Mammary epithelial cell (primary cell): ENCODE results near the gene ADCY4.

Source experiments
- EZH2 ChIP-seq: IDR thresholded peaks from 2 replicates; pipeline ENCODE4 v1.6.1; 2012; ENCODE audit warnings: low read length, inconsistent platforms, borderline replicate concordance
- TF ChIP-seq, protein P1 (sequence below), 2 donors: IDR thresholded peaks in 1 of 2; conservative IDR thresholded peaks in 1 of 2; 2 replicates each; pipeline ENCODE4 v1.5.1; 2011 to 2012; ENCODE audit warnings: inconsistent platforms in 2 of 2, low read length in 2 of 2, mild to moderate bottlenecking in 2 of 2, control low read depth in 1 of 2, low read depth in 1 of 2; ENCODE audit not compliant: insufficient read depth in 1 of 2; ENCODE audit errors: extremely low read depth in 1 of 2

DNA sequence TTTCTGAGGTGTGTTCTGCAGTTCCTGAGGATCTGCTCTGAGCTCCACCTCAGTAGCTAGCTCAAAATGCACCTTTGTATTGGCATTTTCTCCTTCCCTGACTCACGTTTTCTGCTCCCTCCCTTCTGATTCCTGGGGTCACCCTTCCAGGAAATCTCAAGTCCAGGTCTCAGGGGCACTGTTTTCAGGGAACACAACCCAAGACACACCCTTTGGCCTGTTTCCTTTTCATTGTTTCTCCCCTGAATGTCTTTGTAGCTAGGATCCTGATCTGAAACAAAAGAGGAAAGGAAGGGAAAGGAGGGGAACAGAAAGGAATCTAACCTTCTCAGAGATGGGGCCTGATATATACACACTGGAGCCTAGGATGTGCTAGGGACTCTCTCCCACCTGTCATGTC, 12.3 kb upstream of the ADCY4 start:
- TF ChIP-seq, protein P1, sequence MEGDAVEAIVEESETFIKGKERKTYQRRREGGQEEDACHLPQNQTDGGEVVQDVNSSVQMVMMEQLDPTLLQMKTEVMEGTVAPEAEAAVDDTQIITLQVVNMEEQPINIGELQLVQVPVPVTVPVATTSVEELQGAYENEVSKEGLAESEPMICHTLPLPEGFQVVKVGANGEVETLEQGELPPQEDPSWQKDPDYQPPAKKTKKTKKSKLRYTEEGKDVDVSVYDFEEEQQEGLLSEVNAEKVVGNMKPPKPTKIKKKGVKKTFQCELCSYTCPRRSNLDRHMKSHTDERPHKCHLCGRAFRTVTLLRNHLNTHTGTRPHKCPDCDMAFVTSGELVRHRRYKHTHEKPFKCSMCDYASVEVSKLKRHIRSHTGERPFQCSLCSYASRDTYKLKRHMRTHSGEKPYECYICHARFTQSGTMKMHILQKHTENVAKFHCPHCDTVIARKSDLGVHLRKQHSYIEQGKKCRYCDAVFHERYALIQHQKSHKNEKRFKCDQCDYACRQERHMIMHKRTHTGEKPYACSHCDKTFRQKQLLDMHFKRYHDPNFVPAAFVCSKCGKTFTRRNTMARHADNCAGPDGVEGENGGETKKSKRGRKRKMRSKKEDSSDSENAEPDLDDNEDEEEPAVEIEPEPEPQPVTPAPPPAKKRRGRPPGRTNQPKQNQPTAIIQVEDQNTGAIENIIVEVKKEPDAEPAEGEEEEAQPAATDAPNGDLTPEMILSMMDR (conservative IDR thresholded peaks at IDR 0.05 in 1 of 2, IDR thresholded peaks at IDR 0.05 in 1 of 2; ENCODE audit: extremely low read depth in 1 of 2, insufficient read depth in 1 of 2, low read depth in 1 of 2, low read length in 2 of 2): no peak
- no peak for TF ChIP-seq EZH2
